Prostate gland (tissue), 2 donors: ENCODE data around the gene CTXND1.

Experiments
- POLR2A ChIP-seq: fragments of 450-650 bp; IDR thresholded peaks from one replicate; pipeline ENCODE4 v1.6.1; 2016; ENCODE audit warnings: antibody characterized with exemption, mild to moderate bottlenecking
- POLR2AphosphoS5 ChIP-seq: sonication (generic); formaldehyde crosslinking; IDR thresholded peaks from one replicate; pipeline ENCODE4 v1.6.1; 2017; ENCODE audit warnings: antibody characterized with exemption
- TF ChIP-seq, protein P1 (sequence below), 4 experiments: fragments of 200-600 bp in 2 of 4; fragments of 450-650 bp in 2 of 4; sonication (generic) in 2 of 4; IDR thresholded peaks; 1 replicate in 3 of 4; 2 replicates in 1 of 4; pipeline ENCODE4 v1.5.1; 2016 to 2019; ENCODE audit warnings: antibody characterized with exemption in 4 of 4, mild to moderate bottlenecking in 2 of 4, moderate library complexity in 2 of 4

DNA sequence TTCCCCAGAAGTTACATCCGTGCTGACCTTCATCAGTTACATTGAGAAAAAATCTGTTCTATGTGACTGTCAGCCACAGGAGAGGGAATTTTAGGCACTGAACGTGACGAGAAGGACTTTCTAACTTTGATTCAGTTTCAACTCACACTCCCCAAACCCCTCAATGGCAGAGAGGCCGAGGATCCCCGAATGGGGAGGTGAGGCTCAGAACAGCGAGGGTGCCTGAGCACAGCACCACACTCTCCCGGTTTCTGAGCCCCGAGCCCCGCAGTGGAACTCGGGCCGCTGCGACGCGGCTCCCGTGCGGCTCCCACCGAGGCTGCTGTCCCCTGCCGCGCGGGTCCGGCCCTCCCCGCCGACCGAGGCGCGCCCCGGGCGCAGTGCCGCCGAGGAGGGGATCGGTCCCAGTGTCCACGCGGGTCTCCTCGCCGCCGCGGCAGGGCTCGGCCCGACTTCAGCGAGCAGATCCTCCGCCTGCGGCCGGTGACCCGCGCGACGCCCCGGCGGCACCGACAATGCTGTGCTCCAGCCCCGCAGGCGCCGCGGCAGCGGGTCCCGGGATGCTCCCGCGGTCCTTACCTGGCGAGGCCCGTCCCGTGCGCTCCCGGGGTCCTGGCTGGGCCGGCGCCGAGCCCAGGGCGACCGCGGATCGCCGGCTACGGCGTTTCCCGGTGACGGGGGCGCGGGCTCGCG is 439 bp downstream of the CTXND1 start:
- TF ChIP-seq, protein P1, sequence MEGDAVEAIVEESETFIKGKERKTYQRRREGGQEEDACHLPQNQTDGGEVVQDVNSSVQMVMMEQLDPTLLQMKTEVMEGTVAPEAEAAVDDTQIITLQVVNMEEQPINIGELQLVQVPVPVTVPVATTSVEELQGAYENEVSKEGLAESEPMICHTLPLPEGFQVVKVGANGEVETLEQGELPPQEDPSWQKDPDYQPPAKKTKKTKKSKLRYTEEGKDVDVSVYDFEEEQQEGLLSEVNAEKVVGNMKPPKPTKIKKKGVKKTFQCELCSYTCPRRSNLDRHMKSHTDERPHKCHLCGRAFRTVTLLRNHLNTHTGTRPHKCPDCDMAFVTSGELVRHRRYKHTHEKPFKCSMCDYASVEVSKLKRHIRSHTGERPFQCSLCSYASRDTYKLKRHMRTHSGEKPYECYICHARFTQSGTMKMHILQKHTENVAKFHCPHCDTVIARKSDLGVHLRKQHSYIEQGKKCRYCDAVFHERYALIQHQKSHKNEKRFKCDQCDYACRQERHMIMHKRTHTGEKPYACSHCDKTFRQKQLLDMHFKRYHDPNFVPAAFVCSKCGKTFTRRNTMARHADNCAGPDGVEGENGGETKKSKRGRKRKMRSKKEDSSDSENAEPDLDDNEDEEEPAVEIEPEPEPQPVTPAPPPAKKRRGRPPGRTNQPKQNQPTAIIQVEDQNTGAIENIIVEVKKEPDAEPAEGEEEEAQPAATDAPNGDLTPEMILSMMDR (IDR thresholded peaks at IDR 0.05), result no peak
- TF ChIP-seq POLR2A (no peak), POLR2AphosphoS5 (no peak)
